Activated CD4-positive, alpha-beta T cell treated with anti-CD3 and anti-CD28 coated beads, Interleukin-2, Interleukin-6, amounts not matched to agents 100 ng/mL and 50 ng/mL, durations not matched to agents 16 hours and 8 hours (primary cell): ENCODE results near the gene LRRC4C.

Experiments
- DNase-seq: peaks from one replicate; pipeline ENCODE4 v3.0.0-alpha.2; 2020

Gene LRRC4C

DNA sequence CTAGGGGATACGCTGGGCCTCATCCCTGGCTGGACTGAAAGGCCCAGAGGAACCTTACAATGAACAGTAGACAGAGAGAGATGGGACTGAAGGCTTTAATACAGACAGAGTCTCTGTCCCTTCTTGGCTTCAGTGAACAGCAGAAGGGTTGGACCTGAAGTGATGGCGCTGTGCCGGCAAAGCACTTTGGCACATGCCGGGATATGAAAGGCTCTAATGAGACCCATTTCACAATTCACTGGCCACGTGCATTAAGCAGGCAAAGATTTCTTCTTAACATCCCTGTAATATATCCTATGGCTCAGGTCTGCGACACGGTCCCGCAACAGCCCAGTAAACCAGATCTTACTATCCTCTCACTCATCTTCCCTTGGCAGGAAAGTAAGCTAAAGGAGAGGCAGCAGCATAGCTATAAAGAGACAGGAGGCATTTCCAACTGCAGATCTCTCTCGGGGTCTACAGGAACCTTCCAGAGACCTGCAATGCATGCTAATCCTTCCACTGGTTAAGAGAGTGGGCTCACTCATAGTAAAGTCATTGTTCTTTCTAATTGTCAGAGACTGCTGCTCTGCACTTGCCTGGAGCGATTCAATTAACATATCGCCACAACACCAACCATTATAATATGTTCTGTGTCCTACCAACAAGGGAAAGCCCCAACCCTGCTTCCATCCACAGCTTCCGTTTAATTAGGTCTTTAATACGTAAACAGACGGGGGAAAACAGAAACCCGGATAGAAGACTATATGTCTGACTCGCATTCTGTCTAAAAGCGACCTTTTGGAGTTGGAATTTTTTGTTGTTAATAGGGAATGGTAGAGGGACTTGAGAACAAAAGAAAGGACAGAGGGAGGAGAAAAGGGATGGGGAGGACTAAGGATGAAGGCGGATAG lies 1179.0 kb downstream of the LRRC4C start:
- DNase-seq, result no peak

DNA sequence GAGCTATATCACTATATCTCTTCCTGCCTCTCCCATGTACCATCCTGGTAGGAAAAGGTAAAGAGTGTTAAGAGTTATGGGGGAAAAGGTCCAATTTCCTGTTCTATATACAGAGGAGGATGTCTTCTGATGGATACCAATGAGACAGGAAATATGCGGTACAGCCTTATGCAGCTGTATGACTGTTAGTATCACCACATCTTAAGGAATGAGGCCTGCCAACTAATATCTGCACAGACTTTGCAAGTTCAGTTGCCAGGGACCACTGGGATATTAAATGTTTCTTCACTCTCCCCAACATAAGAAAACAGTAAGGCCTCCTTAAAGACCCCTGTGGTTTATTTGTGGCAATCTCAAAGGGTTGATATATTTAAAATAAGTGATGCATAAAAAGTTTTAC lies 1182.5 kb downstream of the LRRC4C start:
- DNase-seq, result no peak

GRCh38 chr11:40274017-40274416 lies 1185.4 kb downstream of the LRRC4C start:
- no peak for DNase-seq

DNA sequence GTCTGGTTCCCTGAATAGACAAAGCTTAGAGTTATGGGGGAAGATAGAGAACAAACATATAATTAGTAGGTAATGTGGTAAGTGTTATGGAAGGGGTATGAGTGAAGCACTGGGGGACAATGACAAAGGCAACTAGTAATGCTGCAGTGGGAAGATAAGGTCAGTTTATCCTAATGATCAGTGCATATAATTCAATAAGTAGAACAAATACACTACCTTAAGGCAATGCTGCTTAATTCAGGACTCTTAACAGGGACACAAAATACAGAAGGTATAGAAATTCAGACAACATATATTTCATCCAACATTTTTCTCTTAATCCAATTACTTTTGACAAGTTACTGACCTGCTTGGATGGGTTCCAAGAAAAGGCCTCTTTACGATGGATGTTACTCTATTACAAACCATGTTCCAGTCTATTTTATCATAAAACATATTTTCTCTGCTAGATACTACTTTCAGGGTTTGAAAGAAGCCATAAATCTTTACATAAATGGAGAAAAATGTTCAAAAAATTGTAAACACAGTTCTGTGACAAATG lies 1186.2 kb downstream of the LRRC4C start:
- no peak for DNase-seq

DNA sequence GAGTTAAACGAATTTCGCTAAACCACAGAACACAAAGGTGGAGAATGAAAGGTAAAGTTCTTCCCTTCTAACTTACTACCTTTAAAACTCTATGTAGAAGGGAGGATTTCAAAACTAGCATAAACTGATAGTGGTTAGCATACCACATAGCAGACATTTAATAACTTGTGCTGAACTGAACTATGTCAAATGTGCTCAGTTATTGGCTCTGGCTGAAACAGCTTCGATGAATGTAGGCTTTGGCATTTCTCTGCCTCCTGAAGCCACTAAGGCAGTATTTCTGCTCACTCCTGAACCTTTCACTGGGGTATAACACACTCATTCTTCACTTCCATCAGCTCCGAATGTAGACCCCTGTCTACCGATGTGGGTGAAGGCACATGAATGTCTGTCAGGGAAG lies 1188.1 kb downstream of the LRRC4C start:
- DNase-seq, result no peak

DNA sequence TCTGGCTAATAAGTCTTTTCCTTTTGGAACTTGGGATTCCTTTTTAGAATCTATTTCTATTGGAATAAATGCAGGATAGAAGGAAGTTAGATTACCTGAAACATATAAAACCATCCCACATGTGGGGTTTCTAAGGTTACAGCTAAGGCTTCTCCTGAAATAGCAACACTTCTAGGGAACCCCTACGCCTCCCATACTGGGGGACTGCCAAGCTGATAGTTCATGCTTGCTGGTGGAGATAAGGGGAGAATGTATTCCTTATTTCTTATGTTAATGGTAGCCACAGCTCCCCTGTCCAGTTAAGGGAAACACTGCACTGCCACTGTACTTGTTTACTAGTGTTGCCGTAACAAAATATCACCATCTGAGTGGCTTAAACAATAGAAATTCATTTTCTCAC lies 1189.6 kb downstream of the LRRC4C start:
- no peak for DNase-seq

- no peak for DNase-seq
These were observed 1190.9 kb downstream of the LRRC4C start for GRCh38 chr11:40268551-40268950.

GRCh38 chr11:40255457-40255856 lies 1204.0 kb downstream of the LRRC4C start:
- no peak for DNase-seq

DNA sequence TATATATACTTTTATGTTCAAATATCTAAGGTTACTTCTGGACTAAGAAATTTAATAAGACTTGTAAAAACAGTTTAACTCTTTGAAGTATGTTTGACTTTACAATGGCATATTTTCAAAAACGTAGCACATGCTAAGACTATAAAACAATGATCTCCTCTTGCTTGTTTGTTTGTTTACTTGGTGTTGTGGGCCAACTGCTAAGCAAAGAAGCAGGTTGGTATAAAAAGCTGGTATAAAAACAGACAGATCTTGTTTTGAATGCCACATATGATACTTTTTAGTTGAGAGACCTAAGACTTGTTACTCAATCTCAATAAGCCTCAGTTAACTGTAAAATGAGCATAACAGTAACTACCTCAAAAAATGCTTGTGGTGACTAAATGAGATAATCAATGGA lies 1206.3 kb downstream of the LRRC4C start:
- no peak for DNase-seq

DNA sequence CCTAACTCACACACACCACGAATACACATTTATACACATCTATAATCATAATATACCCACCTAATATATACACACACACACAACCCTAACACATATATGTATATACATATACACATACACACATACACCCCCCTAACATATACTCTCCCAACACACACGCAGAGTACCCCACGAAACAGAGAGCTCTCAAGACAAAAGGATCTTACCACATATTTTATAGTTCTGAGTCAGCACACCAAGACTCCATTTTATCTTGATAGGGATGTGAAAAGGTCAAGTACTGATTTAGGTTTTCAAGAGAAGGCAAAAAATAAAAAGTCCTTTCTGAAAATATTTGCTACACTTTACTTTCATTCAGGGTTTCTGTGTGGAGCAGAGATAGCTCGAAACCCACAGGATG lies 1207.2 kb downstream of the LRRC4C start:
- no peak for DNase-seq

DNA sequence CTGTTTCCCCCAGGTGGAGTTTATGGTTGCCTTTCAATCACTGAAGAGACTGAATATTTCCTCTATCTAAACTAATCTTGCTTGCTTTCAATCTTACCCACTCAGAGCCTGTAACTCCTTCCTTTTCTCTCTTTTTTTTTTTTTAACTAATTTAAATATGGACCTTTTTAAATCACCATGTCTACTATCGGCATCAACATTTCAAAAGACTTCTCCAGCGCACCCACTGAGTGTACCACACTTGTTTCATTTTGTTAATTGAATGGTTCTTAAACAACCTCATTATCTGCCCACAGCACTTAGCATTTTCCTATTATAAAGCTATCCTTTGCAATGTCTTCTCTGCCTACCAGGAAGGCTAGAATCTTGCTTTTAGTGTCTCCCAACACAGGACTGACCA lies 1212.5 kb downstream of the LRRC4C start:
- no peak for DNase-seq

GRCh38 chr11:40241524-40242051 lies 1217.9 kb downstream of the LRRC4C start:
- no peak for DNase-seq

DNA sequence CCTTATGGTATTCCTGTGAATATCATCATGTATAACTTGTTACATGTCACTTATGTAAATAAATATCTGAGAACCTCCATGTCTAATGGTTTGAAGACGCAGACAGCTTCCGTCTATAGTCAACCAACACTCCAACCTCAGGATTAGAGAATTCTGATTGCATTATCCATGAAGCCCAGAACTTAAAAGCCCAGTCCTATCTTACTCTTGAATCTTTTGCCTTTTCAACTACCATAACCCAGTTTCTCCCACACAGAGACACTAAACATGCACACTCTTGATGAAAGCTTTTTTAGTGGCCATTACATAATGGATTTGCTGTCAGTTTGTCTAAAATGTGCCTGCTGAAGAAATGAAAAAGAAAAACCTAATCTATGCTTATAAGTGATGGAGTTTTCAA lies 1219.2 kb downstream of the LRRC4C start:
- no peak for DNase-seq

- no peak for DNase-seq
These were observed 1222.9 kb downstream of the LRRC4C start for GRCh38 chr11:40236526-40236925.

DNA sequence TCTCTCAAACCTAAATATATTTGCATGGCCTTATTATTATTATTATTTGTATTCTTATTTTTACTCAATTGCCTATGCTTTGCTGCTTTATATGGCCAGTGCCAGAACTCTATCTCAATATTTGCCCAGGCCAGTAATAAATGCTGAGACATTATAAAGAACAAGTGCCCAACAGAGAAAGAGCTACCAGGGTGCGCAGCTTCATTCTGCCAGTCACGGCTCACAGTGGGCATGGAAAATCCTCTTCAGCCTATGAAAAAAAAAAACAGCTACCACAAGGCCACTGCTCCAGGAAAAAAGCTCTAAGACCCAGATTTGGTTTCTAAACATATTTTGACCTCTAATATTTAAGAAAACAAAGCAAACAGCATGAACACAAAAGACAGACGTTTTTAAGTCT lies 1223.6 kb downstream of the LRRC4C start:
- DNase-seq, result no peak

DNA sequence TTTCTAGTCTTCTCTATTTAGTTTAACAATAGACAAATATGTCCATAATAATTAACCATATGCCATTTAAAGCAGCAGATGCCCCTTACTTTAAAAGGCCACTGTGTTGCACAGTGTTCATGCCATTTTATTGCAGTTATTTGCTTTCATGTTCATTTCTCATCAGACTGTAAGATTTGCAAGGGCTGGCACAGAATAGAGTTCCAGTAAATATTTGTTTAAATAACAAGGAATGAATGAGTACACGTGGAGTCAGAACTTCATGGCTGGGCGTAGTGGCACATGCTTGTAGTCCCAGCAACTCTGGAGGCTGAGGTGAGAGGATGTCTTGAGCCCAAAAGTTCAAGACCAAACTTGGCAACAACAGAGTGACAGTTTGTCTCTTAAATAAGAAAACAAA lies 1228.6 kb downstream of the LRRC4C start:
- no peak for DNase-seq

DNA sequence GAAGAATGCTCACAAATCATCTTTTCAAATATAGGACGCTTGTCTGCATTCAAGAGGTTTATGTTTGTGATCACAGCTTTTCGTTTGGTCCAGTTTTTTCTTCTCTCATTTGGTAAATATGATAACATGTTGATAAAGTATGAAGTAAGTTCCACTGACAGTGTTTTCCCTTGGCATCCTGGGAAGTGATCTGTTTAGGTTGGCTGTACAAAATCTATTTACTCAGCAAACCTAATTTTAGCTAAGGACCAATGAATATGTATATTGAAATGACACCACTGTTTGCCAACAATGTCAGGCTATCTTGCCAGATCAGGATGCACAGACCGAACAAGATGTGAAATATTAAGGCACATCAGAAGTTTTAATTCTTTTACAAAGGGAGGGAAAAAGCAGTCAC lies 1230.8 kb downstream of the LRRC4C start:
- DNase-seq, result no peak

GRCh38 chr11:40227730-40228129 lies 1231.7 kb downstream of the LRRC4C start:
- no peak for DNase-seq

DNA sequence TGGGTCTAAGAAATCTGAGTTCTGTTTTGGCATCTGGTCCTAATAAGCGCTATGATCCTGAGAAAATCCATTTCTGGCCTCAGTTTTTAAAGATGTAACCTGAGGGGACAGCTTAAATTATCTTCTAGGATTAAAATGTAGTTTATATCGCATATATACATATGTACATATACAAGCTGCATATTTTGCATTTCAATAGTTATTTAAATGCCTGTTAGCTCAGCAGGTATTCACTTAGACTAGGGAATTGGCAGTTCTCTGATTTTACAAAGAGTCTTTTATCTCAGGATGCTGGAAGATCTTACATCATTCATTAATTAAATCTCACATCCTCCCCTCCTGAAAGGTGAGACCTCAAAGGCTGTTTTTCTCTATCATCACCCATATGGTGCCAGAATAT lies 1232.8 kb downstream of the LRRC4C start:
- no peak for DNase-seq

DNA sequence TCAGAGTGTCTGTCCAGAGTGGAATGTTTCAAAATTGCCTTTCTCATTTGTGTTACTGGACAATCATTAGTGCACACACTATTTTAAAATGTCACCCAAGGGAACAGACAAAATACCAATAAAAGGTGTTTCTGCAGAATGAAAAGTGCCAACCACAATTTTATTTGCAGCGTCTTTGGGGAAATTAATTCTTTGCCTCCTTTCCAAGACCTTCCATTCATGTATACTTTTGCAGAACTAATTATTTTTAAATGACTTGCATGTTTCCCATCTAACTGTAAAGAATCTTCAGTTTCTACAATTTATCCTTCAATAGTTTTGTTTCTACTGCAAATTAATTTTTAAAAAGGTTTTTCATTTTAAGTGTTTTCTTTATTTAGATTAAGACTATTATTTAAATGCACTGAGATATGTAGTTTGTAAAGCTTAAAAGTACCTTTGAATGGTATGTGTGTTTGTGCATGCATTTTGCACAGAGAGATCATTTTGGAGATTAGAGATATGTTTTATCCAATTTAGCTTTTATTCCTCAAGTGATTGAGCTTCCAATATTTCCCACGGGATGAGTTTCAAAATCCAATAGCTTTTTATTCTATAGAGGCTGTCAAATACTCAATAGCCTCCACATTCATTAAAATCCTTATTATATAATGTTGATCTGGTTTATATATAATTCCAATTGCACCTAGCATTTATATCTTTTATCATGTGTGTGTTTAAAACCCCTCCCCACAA lies 1235.7 kb downstream of the LRRC4C start:
- DNase-seq, result no peak

- no peak for DNase-seq
These were observed 1240.1 kb downstream of the LRRC4C start for GRCh38 chr11:40219401-40219800.

DNA sequence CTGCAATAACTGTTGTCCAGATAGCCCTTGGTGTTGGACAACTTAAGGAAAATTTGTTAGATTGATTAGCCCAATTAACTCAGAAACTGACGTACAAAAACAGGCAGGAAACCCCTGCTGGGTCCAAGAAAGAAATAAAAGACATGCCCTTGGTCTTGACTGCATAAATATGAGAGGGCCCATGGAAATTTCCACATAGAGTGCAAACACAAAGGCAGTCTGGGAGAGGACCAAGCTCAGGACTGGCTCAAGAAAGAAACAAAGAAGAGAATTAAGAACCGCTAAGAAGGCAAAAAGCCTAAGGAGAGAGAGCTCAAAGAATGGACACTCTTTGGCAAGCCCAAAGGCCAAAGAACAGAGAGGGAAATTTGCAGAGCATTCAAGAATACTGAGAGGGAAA lies 1243.9 kb downstream of the LRRC4C start:
- DNase-seq, result no peak

- DNase-seq, result no peak
These were observed 1252.0 kb downstream of the LRRC4C start for GRCh38 chr11:40207416-40207815.

DNA sequence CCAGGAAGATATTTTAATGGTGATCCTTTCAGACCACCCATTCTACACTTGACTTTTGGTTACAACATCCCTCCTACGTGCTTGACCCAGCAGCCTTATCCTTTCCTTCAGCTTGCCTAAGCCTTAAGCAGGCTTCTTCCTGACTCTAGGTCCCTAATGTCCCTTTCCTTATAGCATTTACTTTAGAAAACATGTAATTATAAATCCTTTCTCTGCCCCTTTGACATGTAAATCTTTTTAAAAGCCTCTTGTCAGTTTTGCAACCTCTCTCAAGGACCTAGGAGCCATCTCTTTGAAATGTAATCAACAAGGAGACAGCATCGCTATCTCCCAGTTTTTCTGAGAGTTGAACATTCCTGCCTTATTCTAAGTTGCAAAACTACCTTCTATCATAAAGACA lies 1255.2 kb downstream of the LRRC4C start:
- DNase-seq, result no peak
